Parathyroid adenoma (tissue), 2 donors: ENCODE measurements around the gene RALGAPA2.

Experiments used
- H2AFZ ChIP-seq: fragments of 300-600 bp; sonication (generic); one replicate; pipeline ENCODE4 v1.7.0; 2017; ENCODE audit warnings: antibody characterized with exemption, mild to moderate bottlenecking
- H3K27ac ChIP-seq: fragments of 300-600 bp; sonication (generic); one replicate; pipeline ENCODE4 v1.7.0; 2017
- H3K27me3 ChIP-seq: fragments of 300-600 bp; sonication (generic); one replicate; pipeline ENCODE4 v1.7.0; 2017; ENCODE audit warnings: low read length; ENCODE audit not compliant: control insufficient read depth, insufficient read depth
- H3K36me3 ChIP-seq: fragments of 300-600 bp; sonication (generic); one replicate; pipeline ENCODE4 v1.7.0; 2017; ENCODE audit warnings: low read length; ENCODE audit not compliant: control insufficient read depth, insufficient read depth
- H3K4me1 ChIP-seq: fragments of 300-600 bp; sonication (generic); one replicate; pipeline ENCODE4 v1.7.0; 2017; ENCODE audit warnings: control low read depth
- H3K4me2 ChIP-seq: fragments of 300-600 bp; sonication (generic); one replicate; pipeline ENCODE4 v1.7.0; 2017; ENCODE audit warnings: low read length
- H3K4me3 ChIP-seq: fragments of 300-600 bp; sonication (generic); one replicate; pipeline ENCODE4 v1.7.0; 2017; ENCODE audit warnings: low read depth, low read length
- H3K79me2 ChIP-seq: fragments of 300-600 bp; sonication (generic); one replicate; pipeline ENCODE4 v1.7.0; 2017; ENCODE audit warnings: control low read depth
- H3K9ac ChIP-seq: fragments of 300-600 bp; sonication (generic); one replicate; pipeline ENCODE4 v1.7.0; 2017; ENCODE audit warnings: mild to moderate bottlenecking
- H3K9me3 ChIP-seq: fragments of 300-600 bp; sonication (generic); one replicate; pipeline ENCODE4 v1.7.0; 2017; ENCODE audit warnings: low read length; ENCODE audit not compliant: control insufficient read depth
- TF ChIP-seq, protein P1 (sequence below): fragments of 300-600 bp; sonication (generic); IDR thresholded peaks from one replicate; pipeline ENCODE4 v1.7.0; 2017; ENCODE audit warnings: antibody characterized with exemption, mild to moderate bottlenecking
- donor health status: primary hyperparathyroidism.

Gene RALGAPA2

DNA sequence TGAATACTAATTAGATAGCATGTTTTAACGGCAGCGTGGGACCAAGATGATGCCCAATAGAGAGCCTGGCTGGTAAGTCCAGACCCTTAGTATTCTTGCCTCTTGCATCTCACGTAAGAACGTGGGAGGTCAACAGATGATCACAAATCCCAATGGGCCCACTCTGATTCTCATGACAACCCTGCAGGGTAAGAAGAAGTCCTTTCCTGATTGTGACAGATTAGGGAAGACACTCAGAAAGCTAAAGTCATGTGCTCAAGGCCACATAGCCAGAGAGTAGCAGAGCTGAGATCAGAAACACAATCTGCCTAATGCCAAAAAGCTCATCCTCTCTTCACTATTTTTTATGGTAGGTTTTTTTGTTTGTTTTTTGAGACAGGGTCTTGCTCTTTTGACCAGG lies 103.8 kb downstream of the RALGAPA2 start:
- H3K4me1 ChIP-seq, result no peaks in the 10 kb centered on the region
- TF ChIP-seq, protein P1, sequence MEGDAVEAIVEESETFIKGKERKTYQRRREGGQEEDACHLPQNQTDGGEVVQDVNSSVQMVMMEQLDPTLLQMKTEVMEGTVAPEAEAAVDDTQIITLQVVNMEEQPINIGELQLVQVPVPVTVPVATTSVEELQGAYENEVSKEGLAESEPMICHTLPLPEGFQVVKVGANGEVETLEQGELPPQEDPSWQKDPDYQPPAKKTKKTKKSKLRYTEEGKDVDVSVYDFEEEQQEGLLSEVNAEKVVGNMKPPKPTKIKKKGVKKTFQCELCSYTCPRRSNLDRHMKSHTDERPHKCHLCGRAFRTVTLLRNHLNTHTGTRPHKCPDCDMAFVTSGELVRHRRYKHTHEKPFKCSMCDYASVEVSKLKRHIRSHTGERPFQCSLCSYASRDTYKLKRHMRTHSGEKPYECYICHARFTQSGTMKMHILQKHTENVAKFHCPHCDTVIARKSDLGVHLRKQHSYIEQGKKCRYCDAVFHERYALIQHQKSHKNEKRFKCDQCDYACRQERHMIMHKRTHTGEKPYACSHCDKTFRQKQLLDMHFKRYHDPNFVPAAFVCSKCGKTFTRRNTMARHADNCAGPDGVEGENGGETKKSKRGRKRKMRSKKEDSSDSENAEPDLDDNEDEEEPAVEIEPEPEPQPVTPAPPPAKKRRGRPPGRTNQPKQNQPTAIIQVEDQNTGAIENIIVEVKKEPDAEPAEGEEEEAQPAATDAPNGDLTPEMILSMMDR, result no peak
- H3K4me3 ChIP-seq, result no peak overlapping the region
- no peaks in the 10 kb centered on the region for H3K79me2 ChIP-seq
- H2AFZ ChIP-seq, result no peak overlapping the region
- H3K36me3 ChIP-seq, result no peaks in the 10 kb centered on the region
- H3K27me3 ChIP-seq, result no peaks in the 10 kb centered on the region
- H3K4me2 ChIP-seq, result no peak overlapping the region
- no peaks in the 10 kb centered on the region for H3K9me3 ChIP-seq
- H3K27ac ChIP-seq, result no peak overlapping the region
- H3K9ac ChIP-seq, result no peak overlapping the region

DNA sequence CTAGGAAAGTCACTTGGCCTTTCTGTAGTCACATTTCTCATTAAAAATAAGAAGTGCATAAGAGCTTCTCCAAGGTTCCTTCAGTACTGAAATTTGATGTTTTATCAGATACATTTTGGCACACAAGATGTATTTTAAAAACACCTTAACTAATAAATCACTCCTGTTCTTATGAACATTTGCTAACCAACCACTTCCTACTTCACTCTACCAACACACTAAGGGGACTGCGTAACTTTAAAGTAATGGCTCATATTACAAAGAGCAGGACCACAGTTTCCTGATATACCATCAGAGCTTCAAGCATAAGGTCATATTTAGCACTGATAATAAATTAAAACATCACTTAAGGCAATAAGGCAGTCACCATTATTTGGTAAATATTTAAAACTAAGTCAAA lies 104.4 kb downstream of the RALGAPA2 start:
- TF ChIP-seq, protein P1, result no peak
- Histone ChIP-seq H3K4me2 (no peak overlapping the region), H3K27ac (no peak overlapping the region), H3K9me3 (no peaks in the 10 kb centered on the region), H3K79me2 (no peaks in the 10 kb centered on the region), H2AFZ (no peak overlapping the region), H3K27me3 (no peaks in the 10 kb centered on the region), H3K4me1 (peaks cover 3% of the 10 kb centered on the region), H3K4me3 (no peak overlapping the region), H3K36me3 (no peaks in the 10 kb centered on the region), H3K9ac (no peak overlapping the region)

DNA sequence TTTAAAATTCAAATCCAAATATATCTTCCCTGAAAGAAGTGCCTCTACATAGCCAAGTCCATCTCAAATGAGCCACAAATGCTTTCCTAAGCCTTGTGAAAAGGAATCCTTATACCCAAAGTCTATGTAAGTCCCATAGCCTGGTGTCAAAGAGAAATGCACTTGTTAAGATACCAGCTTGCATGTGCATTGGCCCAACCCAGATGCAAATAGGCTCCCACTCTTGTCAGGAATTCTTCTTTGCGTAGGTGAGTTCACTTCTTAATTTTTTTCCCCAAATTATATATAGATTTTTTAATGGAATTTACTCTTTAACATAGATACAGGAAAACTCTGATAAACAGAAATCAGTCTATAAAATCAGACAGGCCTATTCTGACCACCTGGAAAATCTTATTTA lies 105.6 kb downstream of the RALGAPA2 start:
- TF ChIP-seq, protein P1, result no peak
- H3K27me3 ChIP-seq, result no peaks in the 10 kb centered on the region
- no peaks in the 10 kb centered on the region for H3K79me2 ChIP-seq
- no peak overlapping the region for H3K4me2 ChIP-seq
- H2AFZ ChIP-seq, result no peak overlapping the region
- no peak overlapping the region for H3K4me3 ChIP-seq
- H3K9me3 ChIP-seq, result no peaks in the 10 kb centered on the region
- no peak overlapping the region for H3K9ac ChIP-seq
- peaks cover 3% of the 10 kb centered on the region for H3K4me1 ChIP-seq
- no peak overlapping the region for H3K27ac ChIP-seq
- no peaks in the 10 kb centered on the region for H3K36me3 ChIP-seq

DNA sequence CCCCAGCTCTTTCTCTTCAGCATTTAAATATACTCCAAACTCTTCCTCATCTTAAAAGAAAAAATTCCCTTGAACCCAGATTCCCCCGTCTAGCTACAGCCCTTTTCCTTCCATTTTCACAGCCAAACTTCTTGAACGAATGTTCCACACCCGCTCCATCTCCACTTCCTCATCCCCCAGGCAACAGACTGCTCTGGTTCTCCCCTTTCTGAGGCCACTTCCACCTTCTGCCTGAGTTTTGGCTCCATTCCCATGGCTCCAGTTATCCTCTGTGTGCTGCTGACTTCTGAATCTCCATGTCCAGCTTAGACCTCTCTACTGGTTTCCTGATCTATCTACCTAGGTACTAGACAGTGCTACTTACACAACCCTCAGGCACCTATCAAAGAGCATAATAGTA lies 106.4 kb downstream of the RALGAPA2 start:
- H3K36me3 ChIP-seq, result no peaks in the 10 kb centered on the region
- no peak overlapping the region for H2AFZ ChIP-seq
- H3K4me2 ChIP-seq, result no peak overlapping the region
- H3K9ac ChIP-seq, result no peak overlapping the region
- TF ChIP-seq, protein P1, result no peak
- peaks cover 3% of the 10 kb centered on the region for H3K4me1 ChIP-seq
- H3K4me3 ChIP-seq, result no peak overlapping the region
- H3K9me3 ChIP-seq, result no peaks in the 10 kb centered on the region
- no peak overlapping the region for H3K27ac ChIP-seq
- H3K79me2 ChIP-seq, result no peaks in the 10 kb centered on the region
- H3K27me3 ChIP-seq, result no peaks in the 10 kb centered on the region

DNA sequence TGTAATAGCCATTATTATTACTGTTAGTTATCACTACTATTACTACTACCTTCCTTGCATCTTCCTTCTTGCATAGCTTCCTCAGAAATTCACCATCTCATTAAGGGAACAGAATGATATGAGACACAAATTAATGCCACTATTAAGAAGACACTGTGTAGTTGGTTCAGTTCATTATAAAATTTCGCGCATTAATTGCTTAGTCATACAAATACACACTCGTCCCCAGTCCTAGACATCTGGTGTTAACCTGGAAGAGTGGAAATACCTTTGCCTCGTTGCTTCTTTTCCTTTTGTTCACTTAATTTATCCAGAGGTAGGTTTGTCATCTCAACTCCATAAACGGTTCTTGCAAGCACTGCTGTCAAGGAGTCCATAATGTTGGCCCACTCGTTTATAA lies 107.5 kb downstream of the RALGAPA2 start:
- Histone ChIP-seq H3K4me1 (peaks cover 3% of the 10 kb centered on the region), H3K4me3 (no peak overlapping the region), H3K9me3 (no peaks in the 10 kb centered on the region), H3K79me2 (no peaks in the 10 kb centered on the region), H3K9ac (no peak overlapping the region), H3K27ac (no peak overlapping the region), H2AFZ (no peak overlapping the region), H3K4me2 (no peak overlapping the region), H3K27me3 (no peaks in the 10 kb centered on the region), H3K36me3 (no peaks in the 10 kb centered on the region)
- TF ChIP-seq, protein P1, result no peak
